HG02884 (cell line): Measurements from ENCODE around the gene ZNF281.
"Not testable (repeated sequence)": the region's sequence is repeated elsewhere in the genome, so short reads cannot be mapped to it uniquely, and the experiment has no call there.

Experiments
- ATAC-seq: cut with Tn5 transposase; IDR thresholded peaks from one replicate; pipeline ENCODE4 v1.9.1; 2021; ENCODE audit warnings: mild to moderate bottlenecking, moderate library complexity; ENCODE audit not compliant: unreplicated experiment

Gene ZNF281

GRCh38 chr1:200409761-200410565 lies at the start of gene ZNF281:
Gene ZNF281, minus strand, starts transcription at chr1:200410036. Its CDS starts 331 bp downstream, at chr1:200409705.
- ATAC-seq: peak; percentile 93

GRCh38 chr1:200458780-200459179 lies 48.9 kb upstream of the ZNF281 start:
- ATAC-seq: no peak

- ATAC-seq: no peak
These were observed 48.0 kb upstream of the ZNF281 start for GRCh38 chr1:200457810-200458209.

GRCh38 chr1:200454425-200454824 lies 44.6 kb upstream of the ZNF281 start:
- no peak for ATAC-seq

- no peak for ATAC-seq
These were observed 43.7 kb upstream of the ZNF281 start for GRCh38 chr1:200453553-200453905.

- ATAC-seq: no peak
These were observed 43.2 kb upstream of the ZNF281 start for GRCh38 chr1:200452850-200453552.

GRCh38 chr1:200448034-200448762 lies 38.4 kb upstream of the ZNF281 start:
- peak; percentile 87 for ATAC-seq

- no peak for ATAC-seq
These were observed 35.4 kb upstream of the ZNF281 start for GRCh38 chr1:200445213-200445612.

- no peak for ATAC-seq
These were observed 34.6 kb upstream of the ZNF281 start for GRCh38 chr1:200444478-200444877.

- no peak for ATAC-seq
These were observed 34.0 kb upstream of the ZNF281 start for GRCh38 chr1:200443860-200444259.

GRCh38 chr1:200442537-200443156 lies 32.8 kb upstream of the ZNF281 start:
- no peak for ATAC-seq

GRCh38 chr1:200442023-200442422 lies 32.2 kb upstream of the ZNF281 start:
- no peak for ATAC-seq

- no peak for ATAC-seq
These were observed 29.1 kb upstream of the ZNF281 start for GRCh38 chr1:200438911-200439310.

GRCh38 chr1:200438413-200438812 lies 28.6 kb upstream of the ZNF281 start:
- not testable (repeated sequence) for ATAC-seq

GRCh38 chr1:200437556-200438203 lies 27.8 kb upstream of the ZNF281 start:
- ATAC-seq: no peak

GRCh38 chr1:200437088-200437487 lies 27.3 kb upstream of the ZNF281 start:
- ATAC-seq: no peak

GRCh38 chr1:200436436-200436835 lies 26.6 kb upstream of the ZNF281 start:
- ATAC-seq: no peak

- ATAC-seq: no peak
These were observed 25.5 kb upstream of the ZNF281 start for GRCh38 chr1:200435200-200435780.

- ATAC-seq: no peak
These were observed 23.8 kb upstream of the ZNF281 start for GRCh38 chr1:200433586-200433985.

- ATAC-seq: no peak
These were observed 22.8 kb upstream of the ZNF281 start for GRCh38 chr1:200432586-200432985.
